A673 (cell line): ENCODE measurements around the gene NDUFB2. TPM values are rescaled to one million over a fixed set of nuclear protein-coding genes. Genes with fewer than 3 reads are reported as not detected.
"Not testable (repeated sequence)": the region's sequence is repeated elsewhere in the genome, so short reads cannot be mapped to it uniquely, and the experiment has no call there.

ENCODE experiments used
- BruUV-seq: library from RNA; stranded (reverse); fragments of 400-500 nt; replicated peaks from 2 replicates; lab custom pipeline; 2021; lab: Mats Ljungman, UMichigan
- CTCF ChIA-PET: fragments of 300-600 bp; sonication (Branson Sonifier 250); formaldehyde crosslinking; loops from one replicate; lab custom pipeline; 2022; ENCODE audit warnings: antibody characterized with exemption; lab: Charles Lee
- POLR2A ChIA-PET: fragments of 300-600 bp; sonication (Branson Sonifier 250); formaldehyde crosslinking; loops from one replicate; lab custom pipeline; 2022; ENCODE audit warnings: antibody characterized with exemption; ENCODE audit not compliant: low non-redundant PET; lab: Charles Lee
- DNase-seq: peaks from one replicate; pipeline ENCODE4 v3.0.0-alpha.2; 2015; ENCODE audit warnings: low spot score
- H3K27ac ChIP-seq: fragments of 200-600 bp; sonication (generic); 2 replicates; pipeline ENCODE4 v1.5.1; 2016; ENCODE audit warnings: mixed run types, low read depth, mild to moderate bottlenecking, mixed read lengths, antibody characterized with exemption, low read length; ENCODE audit not compliant: poor library complexity, severe bottlenecking
- H3K27me3 ChIP-seq: fragments of 200-600 bp; sonication (generic); replicated peaks from 2 replicates; pipeline ENCODE4 v1.6.1; 2017; ENCODE audit warnings: mixed run types, low read depth, mild to moderate bottlenecking, mixed read lengths, antibody characterized with exemption, low read length; ENCODE audit not compliant: insufficient read depth, poor library complexity
- H3K36me3 ChIP-seq: fragments of 200-600 bp; sonication (generic); 2 replicates; pipeline ENCODE4 v1.6.1; 2016; ENCODE audit warnings: mixed run types, mild to moderate bottlenecking, mixed read lengths, antibody characterized with exemption, low read length; ENCODE audit not compliant: insufficient read depth, poor library complexity, severe bottlenecking
- H3K4me1 ChIP-seq: fragments of 200-600 bp; sonication (generic); 2 replicates; pipeline ENCODE4 v1.6.1; 2017; ENCODE audit warnings: mixed run types, mild to moderate bottlenecking, mixed read lengths, antibody characterized with exemption, low read length; ENCODE audit not compliant: insufficient read depth, poor library complexity, severe bottlenecking
- H3K4me3 ChIP-seq: fragments of 200-600 bp; sonication (generic); 2 replicates; pipeline ENCODE4 v1.5.1; 2016; ENCODE audit warnings: low read depth, mixed run types, mild to moderate bottlenecking, mixed read lengths, low read length; ENCODE audit not compliant: poor library complexity, severe bottlenecking
- H3K9me3 ChIP-seq: fragments of 200-600 bp; sonication (generic); 2 replicates; pipeline ENCODE4 v1.6.1; 2016; ENCODE audit warnings: mixed run types, low read depth, mild to moderate bottlenecking, mixed read lengths, antibody characterized with exemption, low read length; ENCODE audit not compliant: poor library complexity, severe bottlenecking
- CTCF ChIP-seq: fragments of 300-800, 200-600 bp; sonication (generic); conservative IDR thresholded peaks from 2 replicates; pipeline ENCODE4 v1.5.1; 2017; ENCODE audit warnings: low read depth, mild to moderate bottlenecking, antibody characterized with exemption, low read length, moderate library complexity, mixed read lengths
- EZH2 ChIP-seq: fragments of 200-600 bp; sonication (generic); IDR thresholded peaks from 2 replicates; pipeline ENCODE4 v1.6.1; 2017; ENCODE audit warnings: borderline replicate concordance, low read depth, mild to moderate bottlenecking, mixed read lengths, antibody characterized with exemption, low read length; ENCODE audit not compliant: poor library complexity, severe bottlenecking
- intact Hi-C: fragments of 100-400 bp; cut with micrococcal nuclease; formaldehyde crosslinking; loops from one replicate; pipeline ENCODE4 v1.10.0; 2022; ENCODE audit not compliant: unreplicated experiment
- total RNA-seq: library from RNA; stranded (reverse); gene quantifications from 2 replicates; pipeline ENCODE4 v1.2.3, GENCODE V29; 2021

NDUFB2 gene
- total RNA-seq, 1 experiment from 2014 or later, result 192 TPM

GRCh38 chr7:140661124-140661523, 35.4 kb upstream of the NDUFB2 start:
- ChIA-PET POLR2A (interaction anchor here (0.6 kb wide), 1 partner anchor 118 kb away, joined by 10 read pairs; no protein-coding TSS in a partner anchor), CTCF (no interaction called here)
- Histone ChIP-seq H3K36me3 (no peaks in the 10 kb centered on the region), H3K4me3 (no peak overlapping the region), H3K9me3 (no peaks in the 10 kb centered on the region), H3K27ac (no peak overlapping the region), H3K27me3 (no peaks in the 10 kb centered on the region), H3K4me1 (no peaks in the 10 kb centered on the region)
- BruUV-seq, result no TSS peak
- TF ChIP-seq CTCF (peak; percentile 32; the same call in 1 of the 2 replicates), EZH2 (no peak)
- no peak for DNase-seq
- intact Hi-C loops, result loop anchor here (5.0 kb wide), 1 partner anchor 351 kb away; the partner anchor contains the start of gene MRPS33

- intact Hi-C loops, result loop anchor here (5.0 kb wide), 1 partner anchor 349 kb away; the partner anchor contains the start of gene MRPS33
- H3K4me3 ChIP-seq, H3K36me3 ChIP-seq, CTCF ChIA-PET, BruUV-seq, H3K27ac ChIP-seq, DNase-seq, H3K4me1 ChIP-seq, H3K9me3 ChIP-seq, POLR2A ChIA-PET, H3K27me3 ChIP-seq: not testable (repeated sequence)
Observed at GRCh38 chr7:140662938-140663337, 33.6 kb upstream of the NDUFB2 start.

- intact Hi-C loops, result no loop called here
- DNase-seq, result no peak
- no peak overlapping the region for H3K27ac ChIP-seq
Observed at GRCh38 chr7:140667476-140667875, 29.0 kb upstream of the NDUFB2 start.

More at GRCh38 chr7:140667476-140667875, 29.0 kb upstream of the NDUFB2 start:
- CTCF ChIA-PET, result no interaction called here
- no peaks in the 10 kb centered on the region for H3K27me3 ChIP-seq
- TF ChIP-seq EZH2, result no peak
- TF ChIP-seq CTCF, result no peak
- POLR2A ChIA-PET, result no interaction called here
- no peaks in the 10 kb centered on the region for H3K36me3 ChIP-seq
- no peak overlapping the region for H3K4me3 ChIP-seq
- no peaks in the 10 kb centered on the region for H3K9me3 ChIP-seq
- H3K4me1 ChIP-seq, result no peaks in the 10 kb centered on the region
- BruUV-seq, result no TSS peak
